DOHH2 (cell line): ENCODE data around the gene SAG.

ENCODE experiments used
- EZH2phosphoT487 ChIP-seq: fragments of 200-600 bp; sonication (generic); IDR thresholded peaks from 2 replicates; pipeline ENCODE4 v1.6.1; 2017; ENCODE audit warnings: borderline replicate concordance, mild to moderate bottlenecking, antibody characterized with exemption, low read length, moderate library complexity, mixed read lengths
- TF ChIP-seq, protein P1 (sequence below): fragments of 200-600 bp; sonication (generic); IDR thresholded peaks from one replicate; pipeline ENCODE4 v1.5.1; 2014; ENCODE audit warnings: antibody characterized with exemption, mild to moderate bottlenecking, low read depth, low read length; ENCODE audit not compliant: poor library complexity, severe bottlenecking

DNA sequence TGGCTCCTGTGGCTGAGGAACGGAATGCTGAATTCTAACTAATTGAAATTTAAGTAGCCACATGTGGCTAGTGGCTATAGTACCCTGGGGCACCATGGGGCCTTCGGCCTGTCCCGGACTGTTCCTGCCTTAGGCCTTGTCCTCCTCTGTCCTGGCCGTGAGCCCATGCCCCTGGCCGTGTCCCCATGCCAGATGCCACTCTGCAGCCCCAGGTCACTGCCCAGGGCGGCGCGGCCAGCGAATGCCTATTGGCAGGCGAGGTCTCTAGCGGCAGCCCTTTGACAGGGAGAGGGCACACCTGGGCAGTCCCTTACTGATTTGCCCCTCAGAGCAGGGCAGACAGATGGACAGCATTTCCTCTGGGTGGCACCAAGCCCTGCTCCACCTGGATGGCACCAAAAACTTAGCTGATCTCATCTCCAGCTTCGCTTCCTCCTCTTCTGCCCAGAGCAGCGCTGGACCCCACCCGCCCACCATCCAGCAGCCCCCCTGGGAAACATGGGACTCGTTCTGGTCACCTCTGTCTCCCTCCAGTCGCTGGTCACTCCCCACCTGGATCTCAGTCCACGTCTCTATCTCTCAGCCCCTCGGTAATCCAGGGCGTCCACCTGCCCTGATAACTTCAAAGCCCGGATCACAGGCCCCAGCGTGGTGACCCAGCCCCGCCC is 45.6 kb downstream of the SAG start:
- TF ChIP-seq, protein P1, sequence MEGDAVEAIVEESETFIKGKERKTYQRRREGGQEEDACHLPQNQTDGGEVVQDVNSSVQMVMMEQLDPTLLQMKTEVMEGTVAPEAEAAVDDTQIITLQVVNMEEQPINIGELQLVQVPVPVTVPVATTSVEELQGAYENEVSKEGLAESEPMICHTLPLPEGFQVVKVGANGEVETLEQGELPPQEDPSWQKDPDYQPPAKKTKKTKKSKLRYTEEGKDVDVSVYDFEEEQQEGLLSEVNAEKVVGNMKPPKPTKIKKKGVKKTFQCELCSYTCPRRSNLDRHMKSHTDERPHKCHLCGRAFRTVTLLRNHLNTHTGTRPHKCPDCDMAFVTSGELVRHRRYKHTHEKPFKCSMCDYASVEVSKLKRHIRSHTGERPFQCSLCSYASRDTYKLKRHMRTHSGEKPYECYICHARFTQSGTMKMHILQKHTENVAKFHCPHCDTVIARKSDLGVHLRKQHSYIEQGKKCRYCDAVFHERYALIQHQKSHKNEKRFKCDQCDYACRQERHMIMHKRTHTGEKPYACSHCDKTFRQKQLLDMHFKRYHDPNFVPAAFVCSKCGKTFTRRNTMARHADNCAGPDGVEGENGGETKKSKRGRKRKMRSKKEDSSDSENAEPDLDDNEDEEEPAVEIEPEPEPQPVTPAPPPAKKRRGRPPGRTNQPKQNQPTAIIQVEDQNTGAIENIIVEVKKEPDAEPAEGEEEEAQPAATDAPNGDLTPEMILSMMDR: no peak
- no peak for TF ChIP-seq EZH2phosphoT487
